SIG-M5 treated with dmso at 0.1 percent for 504 hours (cell line): ENCODE results near the gene CDH13.

ENCODE experiments used
- DNase-seq: peaks from one replicate; lab custom pipeline; 2025; ENCODE audit not compliant: unreplicated experiment; lab: John Stamatoyannopoulos, UW

The CDH13 gene

DNA sequence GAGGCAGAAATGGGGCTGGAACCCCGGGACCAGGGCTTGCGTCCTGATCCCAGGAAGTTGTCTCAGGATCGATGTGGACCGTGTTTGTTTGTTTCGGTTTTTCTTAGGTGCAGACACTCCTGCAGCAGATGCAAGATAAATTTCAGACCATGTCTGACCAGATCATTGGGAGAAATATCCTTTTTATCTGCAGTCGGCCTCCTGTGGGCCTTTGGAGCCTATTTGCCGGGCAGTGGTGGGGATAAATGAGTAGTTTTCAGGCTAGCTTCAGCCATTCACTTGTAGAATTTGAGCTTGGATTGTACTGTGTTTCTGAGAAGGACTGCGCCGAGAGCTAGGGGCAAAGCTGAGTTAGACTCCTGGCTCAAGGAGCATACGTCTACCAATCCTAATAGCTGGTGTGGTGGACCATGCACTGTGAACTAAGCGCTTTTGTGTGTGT, 1181.8 kb downstream of the CDH13 start:
- DNase-seq = no peak

DNA sequence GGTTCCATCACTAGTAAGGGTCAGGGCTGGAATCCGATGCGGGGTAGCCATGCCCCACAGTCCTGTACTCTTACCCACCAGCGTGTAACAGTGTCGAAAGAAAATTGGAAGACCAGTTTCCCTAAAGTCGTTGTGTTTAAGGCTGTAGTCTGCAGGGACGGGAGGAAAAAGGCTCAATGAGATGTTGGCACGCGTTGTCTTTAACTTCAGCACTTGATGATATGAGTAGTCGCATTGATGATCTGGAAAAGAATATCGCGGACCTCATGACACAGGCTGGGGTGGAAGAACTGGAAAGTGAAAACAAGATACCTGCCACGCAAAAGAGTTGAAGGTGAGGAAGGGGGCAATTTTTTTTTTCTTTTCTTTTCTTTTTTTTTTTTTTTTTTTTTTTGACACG, 1182.3 kb downstream of the CDH13 start:
- DNase-seq = no peak

DNA sequence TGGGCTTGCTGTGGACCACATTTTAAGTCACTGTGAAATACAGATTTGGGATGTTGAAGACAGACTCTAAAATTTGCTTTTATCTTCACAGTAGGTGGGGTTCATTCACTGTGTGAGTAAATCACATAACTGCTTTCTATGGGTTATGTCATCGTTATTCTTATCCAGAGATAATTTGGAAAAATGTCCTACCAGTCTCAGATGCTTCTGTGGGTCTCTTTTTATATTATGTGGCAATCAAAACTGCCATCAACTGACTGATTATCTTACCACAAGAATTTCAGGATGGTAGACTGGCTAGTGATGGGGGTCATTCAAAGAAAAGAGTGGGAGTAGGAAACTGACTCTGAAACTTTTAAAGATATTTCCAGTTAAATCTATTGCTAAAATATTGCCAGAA, 1184.1 kb downstream of the CDH13 start:
- no peak for DNase-seq

GRCh38 chr16:83813823-83814658, 1187.3 kb downstream of the CDH13 start:
- peak; percentile 33 for DNase-seq

DNA sequence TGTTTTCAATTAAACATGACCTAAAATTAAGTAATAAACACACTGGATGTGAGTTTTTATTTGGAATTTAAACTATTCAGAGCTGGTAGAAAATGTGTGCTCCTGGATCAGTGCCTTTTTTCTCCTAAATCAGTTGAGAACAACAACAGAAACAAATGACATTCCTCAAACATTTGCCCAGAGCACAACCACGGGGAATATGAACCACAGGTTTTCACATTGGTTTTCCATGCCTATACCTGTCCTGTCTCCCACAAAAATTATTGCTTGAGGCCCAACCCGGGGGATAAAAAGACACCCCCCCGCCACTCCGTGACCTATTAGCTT, 1187.9 kb downstream of the CDH13 start:
- DNase-seq = no peak

GRCh38 chr16:83817022-83817421, 1190.3 kb downstream of the CDH13 start:
- no peak for DNase-seq

DNA sequence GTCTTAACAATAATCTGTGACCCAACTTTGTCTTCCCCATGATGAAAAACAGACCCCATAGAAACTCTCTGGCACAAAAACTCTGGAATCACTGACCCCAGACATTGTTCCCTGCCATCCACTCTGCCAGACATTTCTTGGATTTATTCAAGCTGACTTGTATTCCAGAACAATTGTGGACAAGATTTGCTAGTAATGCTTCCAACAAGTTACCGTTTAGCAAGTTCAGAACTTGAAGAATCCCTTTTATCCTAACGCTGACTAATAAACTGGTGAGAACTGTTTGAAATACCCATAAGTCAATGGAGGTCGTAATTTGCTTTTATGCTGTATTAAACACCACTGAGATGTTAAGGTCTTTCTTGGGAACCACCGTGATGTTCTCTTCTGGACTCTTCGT, 1191.5 kb downstream of the CDH13 start:
- DNase-seq = no peak

GRCh38 chr16:83819361-83819760, 1192.6 kb downstream of the CDH13 start:
- no peak for DNase-seq

DNA sequence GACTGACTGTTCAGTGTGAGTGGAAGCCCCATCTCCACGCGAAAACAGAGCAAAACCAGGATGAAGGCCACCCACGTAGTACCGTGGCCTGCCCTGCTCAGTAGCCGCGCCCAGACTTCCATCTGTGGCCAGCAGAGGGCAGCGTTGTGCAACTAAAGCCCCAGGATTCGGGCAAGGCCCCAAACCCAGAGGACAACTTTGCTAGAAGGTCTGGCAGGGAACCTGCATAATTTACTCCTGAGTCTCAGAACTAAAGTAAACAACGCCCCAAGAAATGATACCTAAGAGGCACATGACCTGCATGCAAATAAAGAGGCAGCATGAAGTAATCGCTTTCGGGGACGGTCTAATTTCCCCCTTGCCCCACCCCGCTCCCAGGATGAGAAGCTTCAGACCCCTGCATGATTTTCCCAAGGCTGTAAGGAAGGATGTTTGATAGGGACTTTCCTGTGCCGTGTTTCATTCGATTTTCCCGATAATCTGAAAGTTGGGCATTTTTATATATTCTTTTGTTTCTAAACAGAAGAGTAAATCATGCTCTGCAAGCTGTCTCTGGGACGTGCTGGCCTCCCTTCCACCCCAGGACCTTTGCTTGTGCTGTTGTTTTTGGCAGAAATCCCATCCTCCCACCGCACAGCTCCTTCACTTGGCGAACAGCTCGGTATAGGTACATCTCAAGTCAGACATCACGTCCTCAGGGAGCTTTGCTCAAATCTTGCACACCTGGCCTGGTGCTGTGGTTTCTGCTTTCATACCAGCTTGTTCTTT, 1199.6 kb downstream of the CDH13 start:
- DNase-seq = peak; percentile 72

DNA sequence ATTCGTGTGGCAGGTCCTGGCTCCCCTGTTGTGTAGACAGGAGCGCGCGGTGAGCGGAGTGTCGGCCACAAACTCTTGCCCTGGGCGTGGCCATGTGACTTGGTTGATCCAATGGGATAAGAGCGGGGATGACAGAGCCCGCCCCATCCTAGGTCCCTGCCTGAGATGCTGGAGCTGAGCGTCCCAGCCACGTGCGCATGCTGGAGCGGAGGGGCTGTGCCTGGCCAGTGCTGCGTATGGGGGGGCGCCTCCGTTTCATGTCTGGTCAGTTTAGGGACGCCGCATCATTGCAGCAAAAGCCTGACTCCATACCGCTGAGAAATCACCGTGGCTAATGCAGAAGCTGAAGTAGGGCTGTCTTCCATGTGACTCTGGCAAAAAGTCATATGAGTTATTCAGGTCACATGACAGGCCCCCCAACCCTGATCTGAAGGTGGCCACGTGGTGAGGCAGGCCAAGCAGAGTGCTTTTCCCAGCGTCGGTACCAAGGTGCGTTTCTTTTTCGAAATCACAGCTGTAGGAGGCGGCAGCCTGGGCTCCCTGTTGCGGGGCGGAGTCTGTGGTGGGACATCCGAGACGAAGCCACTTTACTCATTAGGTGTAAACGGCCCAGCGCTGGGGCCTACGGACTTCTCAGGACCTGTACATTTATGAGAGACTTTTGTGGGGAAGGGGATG, 1203.5 kb downstream of the CDH13 start:
- no peak for DNase-seq

GRCh38 chr16:83830769-83831455, 1204.1 kb downstream of the CDH13 start:
- DNase-seq = no peak

DNA sequence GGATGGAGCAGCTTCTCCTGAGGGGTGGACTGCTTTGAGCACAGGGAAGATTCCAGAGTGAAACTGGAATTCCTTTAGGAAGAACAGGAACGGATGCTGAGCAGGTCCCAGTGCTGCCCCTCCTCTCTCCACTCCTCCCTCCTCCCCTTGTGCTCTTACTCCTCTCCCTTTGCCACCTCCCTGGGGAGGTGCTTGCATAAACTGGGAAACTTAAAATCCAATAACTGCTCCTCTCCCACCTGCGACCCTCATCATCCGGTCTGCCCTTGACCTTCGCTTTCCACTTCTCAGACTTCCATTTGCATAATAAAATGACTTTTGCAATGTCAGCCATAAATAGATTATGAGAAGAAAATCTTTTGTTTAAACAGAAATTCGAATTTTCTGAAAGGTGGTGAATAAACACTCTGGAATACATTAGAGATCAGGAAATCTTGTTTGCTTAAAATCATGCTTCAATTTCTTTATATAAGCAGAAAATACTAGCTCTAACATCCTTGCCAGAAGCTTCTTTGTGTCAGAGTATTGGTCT, 1204.8 kb downstream of the CDH13 start:
- no peak for DNase-seq

GRCh38 chr16:83833921-83834320, 1207.2 kb downstream of the CDH13 start:
- no peak for DNase-seq

- no peak for DNase-seq
Measured at GRCh38 chr16:83835586-83836566, 1209.1 kb downstream of the CDH13 start.

GRCh38 chr16:83837566-83837965, 1210.8 kb downstream of the CDH13 start:
- no peak for DNase-seq

- no peak for DNase-seq
Measured at GRCh38 chr16:83838151-83838550, 1211.4 kb downstream of the CDH13 start.

DNA sequence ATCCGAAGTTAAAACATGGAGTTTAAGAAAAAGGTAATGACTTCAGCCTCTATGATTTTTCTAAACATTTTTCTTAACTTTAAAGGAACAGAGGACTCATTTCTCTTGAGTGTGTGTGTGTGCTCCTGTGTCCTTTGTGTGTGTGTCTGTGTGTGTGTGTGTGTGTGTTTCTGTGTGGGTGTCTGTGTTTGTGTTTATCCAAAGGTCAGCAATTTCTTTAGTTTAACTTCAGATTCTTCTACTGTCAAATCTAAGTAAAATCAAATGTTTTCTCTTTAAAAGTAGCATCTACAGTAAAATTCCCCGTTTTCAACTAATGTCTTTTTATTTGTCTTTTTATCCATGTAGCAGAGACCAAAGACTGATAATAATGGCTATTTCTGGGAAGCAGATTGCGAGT, 1212.8 kb downstream of the CDH13 start:
- no peak for DNase-seq

DNA sequence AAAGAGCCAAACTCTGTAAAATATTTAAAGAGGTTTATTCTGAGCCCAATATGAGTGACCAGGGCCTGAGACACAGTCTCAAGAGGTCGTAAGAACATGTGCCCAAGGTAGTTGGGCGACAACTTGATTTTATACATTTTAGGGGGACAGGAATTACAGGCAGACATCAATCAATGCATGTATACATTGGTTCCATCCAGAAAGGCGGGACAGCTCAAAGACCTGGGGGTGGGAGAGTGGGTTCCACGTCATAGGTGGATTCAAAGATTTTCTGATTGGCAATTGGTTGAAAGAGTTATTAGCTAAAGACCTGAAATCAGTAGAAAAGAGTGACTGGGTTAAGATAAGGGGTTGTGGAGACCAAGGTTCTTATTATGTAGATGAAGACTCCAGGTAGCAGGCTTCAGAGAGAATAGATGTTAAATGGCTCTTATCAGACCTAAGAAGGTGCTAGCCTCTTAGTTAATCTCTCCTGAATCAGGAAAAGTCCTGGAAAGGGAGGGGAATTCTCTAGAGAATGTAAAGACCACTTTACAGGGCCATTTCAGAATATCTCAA, 1213.4 kb downstream of the CDH13 start:
- DNase-seq = no peak

DNA sequence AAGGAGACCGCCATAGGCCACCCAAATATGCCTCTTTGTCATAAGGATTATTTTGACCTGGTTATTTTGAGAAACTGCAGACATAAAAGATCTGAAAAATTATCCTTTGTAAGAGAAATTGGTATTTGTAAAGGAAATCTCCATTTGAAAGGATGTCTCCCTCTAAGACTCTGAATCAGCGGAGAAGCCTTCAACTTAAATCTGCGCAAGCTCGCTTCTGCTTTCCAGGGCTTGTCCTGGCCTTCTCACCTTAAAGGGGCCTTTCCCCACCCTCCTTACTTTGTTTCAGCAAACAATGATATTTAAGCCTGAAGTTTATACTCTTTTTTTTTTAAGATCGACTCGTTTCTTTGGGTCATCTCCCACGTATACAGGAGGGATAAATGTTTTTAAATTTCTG, 1215.5 kb downstream of the CDH13 start:
- no peak for DNase-seq
